GM13977 (cell line): ENCODE data around the gene PLXNA4.

Source experiments
- DNase-seq: peaks from one replicate; pipeline ENCODE4 v3.0.0; 2012; ENCODE audit warnings: low spot score
- in situ Hi-C: fragments of 300-500 bp; cut with MboI; formaldehyde crosslinking; loops from one replicate; pipeline ENCODE4 v1.12.0; 2022; ENCODE audit warnings: low sequenced_read_pairs, low pct_unique_long_range_greater_than_20kb, mixed read lengths, inconsistent platforms; ENCODE audit not compliant: unreplicated experiment
- TF ChIP-seq, protein P1 (sequence below): IDR thresholded peaks from 2 replicates; pipeline ENCODE4 v1.5.1; 2012; ENCODE audit warnings: mild to moderate bottlenecking, control low read depth; ENCODE audit not compliant: insufficient read depth; ENCODE audit errors: extremely low read depth, missing control alignments

The PLXNA4 gene

DNA sequence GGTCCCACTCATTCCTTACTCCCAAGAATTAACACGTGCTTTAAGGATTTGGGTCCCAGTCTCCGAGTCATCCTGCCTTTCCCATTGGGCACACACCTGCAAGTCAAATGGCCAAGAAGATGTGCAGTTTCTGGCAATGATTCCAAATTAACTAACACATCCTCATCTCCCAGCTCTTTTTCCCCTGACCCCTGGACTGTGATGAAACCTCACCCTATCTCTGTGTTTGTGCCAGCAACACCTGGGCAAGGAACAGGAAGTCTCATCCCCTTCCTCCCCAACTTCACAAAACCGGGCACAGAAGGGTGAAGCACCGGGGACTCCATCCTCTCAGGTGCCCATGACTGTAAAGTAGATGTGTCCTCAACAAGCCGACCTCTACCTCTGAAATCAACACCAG lies 54.8 kb downstream of the PLXNA4 start:
- no peak for DNase-seq
- TF ChIP-seq, protein P1, sequence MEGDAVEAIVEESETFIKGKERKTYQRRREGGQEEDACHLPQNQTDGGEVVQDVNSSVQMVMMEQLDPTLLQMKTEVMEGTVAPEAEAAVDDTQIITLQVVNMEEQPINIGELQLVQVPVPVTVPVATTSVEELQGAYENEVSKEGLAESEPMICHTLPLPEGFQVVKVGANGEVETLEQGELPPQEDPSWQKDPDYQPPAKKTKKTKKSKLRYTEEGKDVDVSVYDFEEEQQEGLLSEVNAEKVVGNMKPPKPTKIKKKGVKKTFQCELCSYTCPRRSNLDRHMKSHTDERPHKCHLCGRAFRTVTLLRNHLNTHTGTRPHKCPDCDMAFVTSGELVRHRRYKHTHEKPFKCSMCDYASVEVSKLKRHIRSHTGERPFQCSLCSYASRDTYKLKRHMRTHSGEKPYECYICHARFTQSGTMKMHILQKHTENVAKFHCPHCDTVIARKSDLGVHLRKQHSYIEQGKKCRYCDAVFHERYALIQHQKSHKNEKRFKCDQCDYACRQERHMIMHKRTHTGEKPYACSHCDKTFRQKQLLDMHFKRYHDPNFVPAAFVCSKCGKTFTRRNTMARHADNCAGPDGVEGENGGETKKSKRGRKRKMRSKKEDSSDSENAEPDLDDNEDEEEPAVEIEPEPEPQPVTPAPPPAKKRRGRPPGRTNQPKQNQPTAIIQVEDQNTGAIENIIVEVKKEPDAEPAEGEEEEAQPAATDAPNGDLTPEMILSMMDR = no peak
- in situ Hi-C loops = no loop called here

DNA sequence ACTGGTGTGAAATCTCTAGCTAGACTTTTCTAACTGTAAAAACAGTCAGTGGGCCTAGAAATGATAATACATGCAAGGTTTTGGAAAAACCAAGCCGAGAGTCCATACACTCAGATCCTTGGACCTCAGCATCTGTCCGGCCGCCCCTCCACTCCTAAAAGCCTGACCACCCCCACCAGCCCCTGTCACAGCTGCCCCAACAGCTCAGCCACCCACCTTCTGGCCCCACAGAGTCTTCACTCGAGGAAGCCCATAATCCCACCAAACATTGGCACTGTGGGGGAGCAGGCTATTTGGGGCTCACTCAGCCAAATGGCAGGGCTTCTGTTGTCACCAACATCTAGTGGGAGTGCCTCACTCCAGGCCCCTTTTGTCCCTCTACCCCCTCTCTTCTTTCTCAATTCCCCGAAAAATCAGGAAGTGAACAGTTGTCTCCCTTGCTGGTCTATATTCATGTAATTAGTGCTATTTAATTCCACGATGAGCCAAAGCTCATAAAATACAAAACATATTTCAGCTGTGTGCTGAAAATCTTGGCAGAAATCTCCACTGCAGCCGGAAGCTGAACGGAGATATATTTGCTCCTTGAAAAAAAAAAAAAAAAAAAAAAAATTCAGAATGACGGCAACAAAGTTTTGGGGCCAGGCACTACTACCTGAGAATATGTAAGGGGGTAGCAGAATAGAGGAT lies 55.5 kb downstream of the PLXNA4 start:
- TF ChIP-seq, protein P1 = no peak
- no peak for DNase-seq
- in situ Hi-C loops = no loop called here

DNA sequence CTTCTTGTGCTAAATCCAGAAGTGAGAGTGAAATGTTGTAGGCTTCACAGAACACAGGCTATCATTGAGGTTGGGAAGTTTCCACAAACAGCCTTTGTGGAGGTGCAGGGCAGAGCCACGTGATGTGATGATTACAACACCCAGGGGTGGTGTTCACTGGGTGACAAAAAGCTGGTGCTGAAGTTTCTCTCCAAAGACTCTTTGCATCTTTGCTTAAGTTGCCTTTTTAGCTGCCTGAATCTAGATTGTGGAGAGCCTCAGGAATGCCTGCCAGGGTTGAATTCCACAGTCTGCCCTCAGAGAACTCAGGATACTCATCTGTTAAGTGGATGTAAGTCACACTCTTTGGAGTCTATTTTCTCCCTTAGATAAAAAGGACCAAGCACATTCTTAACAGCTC lies 56.3 kb downstream of the PLXNA4 start:
- DNase-seq = no peak
- in situ Hi-C loops = no loop called here
- TF ChIP-seq, protein P1 = no peak

DNA sequence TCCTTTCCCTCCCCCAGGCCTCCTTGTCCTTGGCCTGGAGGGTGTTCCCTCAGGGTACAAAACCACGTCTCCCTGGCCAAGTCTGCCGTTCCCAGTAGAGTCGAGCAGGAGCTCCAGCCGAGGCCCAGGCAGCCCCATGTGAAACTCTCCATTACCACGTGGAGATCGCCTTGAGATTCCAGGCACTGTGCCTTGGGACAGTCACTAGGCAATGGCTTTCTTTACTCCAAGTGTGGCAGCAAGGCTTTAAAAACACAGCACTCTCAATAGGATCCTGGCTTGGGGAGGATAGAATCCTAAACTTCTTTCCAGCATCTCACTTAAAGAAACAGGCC lies 57.5 kb downstream of the PLXNA4 start:
- no peak for DNase-seq
- in situ Hi-C loops = no loop called here

DNA sequence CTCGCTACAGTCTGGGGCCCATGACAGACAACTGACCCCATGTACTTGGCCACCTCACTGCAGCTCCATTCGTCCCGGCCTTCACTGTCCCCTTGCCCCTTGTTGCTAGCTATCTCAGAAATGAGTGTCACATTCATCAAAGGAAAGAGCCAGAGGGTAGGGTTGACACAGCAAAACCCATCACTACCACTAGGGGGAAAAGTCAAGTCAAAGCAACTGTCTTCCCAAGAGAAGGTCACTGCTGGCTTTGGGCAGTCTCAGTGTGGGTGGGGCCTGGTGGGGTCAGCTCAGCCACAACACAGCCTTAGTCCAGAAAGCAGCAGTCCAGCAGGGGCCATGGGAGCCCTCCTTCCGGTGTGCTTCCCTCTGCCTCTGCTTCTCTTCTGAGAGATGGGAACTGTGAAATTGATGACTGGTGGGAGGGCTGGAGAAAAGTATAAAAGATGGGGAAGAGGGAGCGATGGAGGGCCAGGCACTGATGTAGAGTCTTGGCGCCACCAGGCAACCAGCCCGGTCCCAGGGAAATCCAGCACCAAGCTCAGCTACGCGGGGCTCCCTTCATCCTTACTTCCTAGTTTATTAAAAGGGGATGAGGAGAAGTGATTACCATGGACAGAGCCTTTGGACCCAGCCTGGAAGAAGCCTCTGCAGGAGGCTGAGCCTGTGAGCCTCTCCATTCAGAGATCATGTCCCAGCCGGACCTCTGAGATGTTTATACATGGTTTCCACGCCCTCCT lies 58.0 kb downstream of the PLXNA4 start:
- in situ Hi-C loops = no loop called here

More for the DNA sequence above, 57.5 kb downstream of the PLXNA4 start:
- TF ChIP-seq, protein P1 = no peak

DNA sequence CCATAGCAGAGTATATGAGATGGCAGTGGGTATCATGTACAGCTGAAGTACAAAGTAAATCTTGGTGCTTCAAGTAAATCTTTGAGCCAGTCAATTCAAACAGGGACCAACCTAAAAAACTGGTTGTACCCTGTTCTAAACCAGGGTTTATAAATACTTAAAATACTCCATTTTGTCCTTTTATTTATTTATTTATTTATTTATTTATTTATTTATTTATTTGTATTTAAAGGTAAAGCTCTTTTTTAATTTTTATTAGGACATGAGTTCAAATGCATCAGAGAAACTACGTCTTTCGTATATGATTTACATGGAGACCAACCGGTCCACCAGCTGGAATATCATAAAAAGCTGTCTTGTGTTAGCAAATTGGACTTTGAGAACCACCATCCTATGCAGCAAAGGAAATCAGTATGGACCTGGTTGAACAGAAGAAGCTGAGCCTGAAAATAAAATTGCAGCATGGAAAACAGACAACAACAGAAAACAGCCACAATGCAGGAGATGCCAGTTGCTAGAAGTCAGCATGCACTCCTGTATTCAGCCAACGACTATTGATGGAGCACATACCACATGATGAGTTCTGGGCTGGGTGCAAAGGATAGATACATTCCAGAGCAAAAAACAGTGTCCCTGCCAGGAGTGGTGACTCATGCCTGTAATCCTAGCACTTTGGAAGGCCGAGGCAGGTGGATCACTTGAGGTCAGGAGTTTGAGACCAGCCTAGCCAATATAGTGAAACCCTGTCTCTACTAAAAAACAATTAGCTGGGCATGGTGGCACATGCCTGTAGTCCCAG lies 60.0 kb downstream of the PLXNA4 start:
- in situ Hi-C loops = no loop called here
- TF ChIP-seq, protein P1 = no peak
- no peak for DNase-seq

More for the DNA sequence above, 58.0 kb downstream of the PLXNA4 start:
- DNase-seq = peak; percentile 44
- TF ChIP-seq, protein P1 = peak; percentile 40
